Neural progenitor cell (in vitro differentiated cells): ENCODE measurements around the gene SPINDOC. TPM values are rescaled to one million over a fixed set of nuclear protein-coding genes. Genes with fewer than 3 reads are reported as not detected.

Source experiments
- DNase-seq: peaks from one replicate; pipeline ENCODE4 v3.0.0-alpha.2; 2016; ENCODE audit warnings: low spot score
- H2AFZ ChIP-seq: fragments of 200-600 bp; sonication (generic); replicated peaks from 2 replicates; pipeline ENCODE4 v1.6.1; 2016; ENCODE audit warnings: antibody characterized with exemption
- H3F3A ChIP-seq: fragments of 200-600 bp; sonication (generic); 2 replicates; pipeline ENCODE4 v1.6.1; 2016; ENCODE audit warnings: antibody characterized with exemption, low read depth
- H3K27ac ChIP-seq: fragments of 200-600 bp; sonication (generic); 2 replicates; pipeline ENCODE4 v1.5.1; 2016; ENCODE audit warnings: mild to moderate bottlenecking
- H3K27me3 ChIP-seq: fragments of 200-600 bp; sonication (generic); 2 replicates; pipeline ENCODE4 v1.6.1; 2016; ENCODE audit warnings: mild to moderate bottlenecking, moderate library complexity
- H3K36me3 ChIP-seq: fragments of 200-600 bp; sonication (generic); 2 replicates; pipeline ENCODE4 v1.5.1; 2016
- H3K4me1 ChIP-seq: fragments of 200-600 bp; sonication (generic); 2 replicates; pipeline ENCODE4 v1.6.1; 2016; ENCODE audit warnings: mixed run types
- H3K4me2 ChIP-seq: fragments of 200-600 bp; sonication (generic); 2 replicates; pipeline ENCODE4 v1.6.1; 2016
- H3K4me3 ChIP-seq: fragments of 200-600 bp; sonication (generic); 2 replicates; pipeline ENCODE4 v1.5.1; 2016
- H3K79me2 ChIP-seq: fragments of 200-600 bp; sonication (generic); 2 replicates; pipeline ENCODE4 v1.6.1; 2016; ENCODE audit warnings: low read depth
- H3K9ac ChIP-seq: fragments of 200-600 bp; sonication (generic); 2 replicates; pipeline ENCODE4 v1.6.1; 2016
- H3K9me3 ChIP-seq: fragments of 200-600 bp; sonication (generic); 2 replicates; pipeline ENCODE4 v1.5.1; 2016; ENCODE audit warnings: low read depth
- H4K20me1 ChIP-seq: fragments of 200-600 bp; sonication (generic); 2 replicates; pipeline ENCODE4 v1.6.1; 2016; ENCODE audit warnings: low read depth
- H3K27ac Mint-ChIP-seq: 3 replicates; pipeline ENCODE4 v1.8.0; 2021; ENCODE audit warnings: mixed read lengths
- H3K27me3 Mint-ChIP-seq: 2 replicates; pipeline ENCODE4 v1.8.0; 2022; ENCODE audit warnings: low read depth, mild to moderate bottlenecking, inconsistent platforms, moderate library complexity, mixed read lengths; ENCODE audit not compliant: insufficient read depth
- H3K36me3 Mint-ChIP-seq: 3 replicates; pipeline ENCODE4 v1.8.0; 2021; ENCODE audit warnings: mixed read lengths
- H3K4me1 Mint-ChIP-seq: 3 replicates; pipeline ENCODE4 v1.8.0; 2021; ENCODE audit warnings: mixed read lengths
- H3K4me3 Mint-ChIP-seq: 3 replicates; pipeline ENCODE4 v1.8.0; 2021; ENCODE audit warnings: mild to moderate bottlenecking, moderate library complexity, mixed read lengths
- H3K9me3 Mint-ChIP-seq: 3 replicates; pipeline ENCODE4 v1.8.0; 2020; ENCODE audit warnings: mixed read lengths
- CTCF ChIP-seq: fragments of 200-600 bp; sonication (generic); IDR thresholded peaks from 2 replicates; pipeline ENCODE4 v1.5.1; 2017; ENCODE audit warnings: antibody characterized with exemption, mild to moderate bottlenecking
- EZH2 ChIP-seq: fragments of 200-600 bp; sonication (generic); IDR thresholded peaks from 2 replicates; pipeline ENCODE4 v1.6.1; 2017; ENCODE audit warnings: antibody characterized with exemption, mild to moderate bottlenecking, moderate library complexity
- EZH2phosphoT487 ChIP-seq: fragments of 200-600 bp; sonication (generic); IDR thresholded peaks from 2 replicates; pipeline ENCODE4 v1.6.1; 2017; ENCODE audit warnings: antibody characterized with exemption
- total RNA-seq: library from RNA; depleted of rRNA; stranded (reverse); fragments of >200 nt; gene quantifications from 2 replicates; pipeline ENCODE4 v1.2.3, GENCODE V29; 2015; ENCODE audit warnings: low replicate concordance

Gene SPINDOC
- total RNA-seq, 1 donor from 2014 or later: 27.2 TPM

- peaks cover 55% of the 10 kb centered on the region for H4K20me1 ChIP-seq
- H3K27me3 ChIP-seq: no peaks in the 10 kb centered on the region
- DNase-seq: no peak
- H2AFZ ChIP-seq: no peak overlapping the region
- no peaks in the 10 kb centered on the region for H3K9me3 ChIP-seq
- Mint-ChIP-seq H3K9me3 (no peaks in the 10 kb centered on the region), H3K36me3 (peaks cover 8% of the 10 kb centered on the region), H3K27ac (peak overlapping the region; percentile 97), H3K4me3 (peak overlapping the region; percentile 98), H3K4me1 (peaks cover 43% of the 10 kb centered on the region), H3K27me3 (peaks cover 21% of the 10 kb centered on the region)
- no peaks in the 10 kb centered on the region for H3K36me3 ChIP-seq
- H3K4me3 ChIP-seq: peak overlapping the region; percentile 94
- H3K27ac ChIP-seq: no peak overlapping the region
- TF ChIP-seq CTCF (no peak), EZH2phosphoT487 (no peak), EZH2 (no peak)
- peaks cover 77% of the 10 kb centered on the region for H3K79me2 ChIP-seq
- peak overlapping the region; percentile 84 for H3K4me2 ChIP-seq
- H3K9ac ChIP-seq: no peak overlapping the region
- peaks cover 71% of the 10 kb centered on the region for H3F3A ChIP-seq
- peaks cover 37% of the 10 kb centered on the region for H3K4me1 ChIP-seq
Observed at GRCh38 chr11:63767267-63767564, 46.0 kb upstream of the SPINDOC start.

GRCh38 chr11:63767565-63768236 lies 45.6 kb upstream of the SPINDOC start:
- Histone ChIP-seq H2AFZ (no peak overlapping the region), H3K4me3 (peak overlapping the region; percentile 94), H3K79me2 (peaks cover 72% of the 10 kb centered on the region), H3F3A (peaks cover 68% of the 10 kb centered on the region), H3K9me3 (no peaks in the 10 kb centered on the region), H3K4me2 (peak overlapping the region; percentile 84), H3K27ac (peak overlapping the region; percentile 91), H4K20me1 (peaks cover 50% of the 10 kb centered on the region), H3K4me1 (peaks cover 37% of the 10 kb centered on the region), H3K36me3 (no peaks in the 10 kb centered on the region), H3K9ac (peak overlapping the region; percentile 53), H3K27me3 (no peaks in the 10 kb centered on the region)
- DNase-seq: peak; percentile 96
- Mint-ChIP-seq H3K27me3 (peaks cover 22% of the 10 kb centered on the region), H3K4me1 (peaks cover 41% of the 10 kb centered on the region), H3K4me3 (peak overlapping the region; percentile 98), H3K36me3 (peaks cover 9% of the 10 kb centered on the region), H3K27ac (peak overlapping the region; percentile 97), H3K9me3 (no peaks in the 10 kb centered on the region)
- TF ChIP-seq EZH2: no peak
- no peak for TF ChIP-seq CTCF
- TF ChIP-seq EZH2phosphoT487: no peak

- no peaks in the 10 kb centered on the region for H3K36me3 ChIP-seq
- DNase-seq: peak; percentile 90
- peaks cover 65% of the 10 kb centered on the region for H3F3A ChIP-seq
- H3K4me1 Mint-ChIP-seq: peaks cover 41% of the 10 kb centered on the region
- H2AFZ ChIP-seq: peak within 1 kb of the TSS; percentile 7
- peaks cover 9% of the 10 kb centered on the region for H3K36me3 Mint-ChIP-seq
- peak within 1 kb of the TSS; percentile 94 for H3K4me3 ChIP-seq
- H3K27me3 ChIP-seq: no peaks in the 10 kb centered on the region
- H3K9me3 ChIP-seq: no peaks in the 10 kb centered on the region
- H3K27me3 Mint-ChIP-seq: peaks cover 22% of the 10 kb centered on the region
- TF ChIP-seq CTCF: peak; percentile 70
- TF ChIP-seq EZH2phosphoT487: no peak
- peak within 1 kb of the TSS; percentile 98 for H3K4me3 Mint-ChIP-seq
- H3K9me3 Mint-ChIP-seq: no peaks in the 10 kb centered on the region
- peaks cover 37% of the 10 kb centered on the region for H3K4me1 ChIP-seq
- peak within 1 kb of the TSS; percentile 53 for H3K9ac ChIP-seq
- H4K20me1 ChIP-seq: peaks cover 44% of the 10 kb centered on the region
- peaks cover 65% of the 10 kb centered on the region for H3K79me2 ChIP-seq
- peak within 1 kb of the TSS; percentile 85 for H3K4me2 ChIP-seq
- peak within 1 kb of the TSS; percentile 97 for H3K27ac Mint-ChIP-seq
- H3K27ac ChIP-seq: peak within 1 kb of the TSS; percentile 91
Observed at GRCh38 chr11:63768237-63769041, 44.8 kb upstream of the SPINDOC start, which contains the start of gene ZFTA. Gene ZFTA (minus strand): TSS chr11:63768775. CDS start chr11:63768622, 153 bp downstream.
